Lung (tissue), 12 donors: ENCODE data around the gene TACSTD2. TPM values are rescaled to one million over a fixed set of nuclear protein-coding genes. Genes with fewer than 3 reads are reported as not detected.

Source experiments
- ATAC-seq: fragments of 200-7000 bp; cut with Tn5 transposase; one replicate; pipeline ENCODE4 v1.9.1; 2020; ENCODE audit warnings: moderate number of reproducible peaks; ENCODE audit not compliant: insufficient read depth, low FRiP score
- DNase-seq, 3 donors: peaks; one replicate each; pipeline ENCODE4 v3.0.0-alpha.2; 2013 to 2017
- H3K27ac ChIP-seq, 2 donors: one replicate each; pipeline ENCODE4 v1.5.1; 2013; ENCODE audit warnings: mild to moderate bottlenecking in 2 of 2, moderate library complexity in 2 of 2, control low read depth in 1 of 2, inconsistent platforms in 1 of 2, low read depth in 1 of 2, low read length in 1 of 2
- H3K27me3 ChIP-seq, 3 donors: one replicate each; pipeline ENCODE4 v1.5.1; 2013; ENCODE audit warnings: low read length in 2 of 3; ENCODE audit not compliant: control insufficient read depth in 3 of 3, insufficient read depth in 3 of 3
- H3K36me3 ChIP-seq, 4 donors: one replicate each; pipeline ENCODE4 v1.5.1; 2013; ENCODE audit warnings: low read length in 4 of 4, mild to moderate bottlenecking in 1 of 4, moderate library complexity in 1 of 4; ENCODE audit not compliant: control insufficient read depth in 4 of 4, insufficient read depth in 4 of 4
- H3K4me1 ChIP-seq, 5 donors: one replicate each; pipeline ENCODE4 v1.5.1; 2013; ENCODE audit warnings: low read length in 5 of 5, mild to moderate bottlenecking in 2 of 5, moderate library complexity in 1 of 5; ENCODE audit not compliant: control insufficient read depth in 5 of 5, insufficient read depth in 5 of 5
- H3K4me3 ChIP-seq: one replicate; pipeline ENCODE4 v1.5.1; 2013; ENCODE audit warnings: mild to moderate bottlenecking, control low read depth, moderate library complexity
- H3K9ac ChIP-seq, 2 donors: one replicate each; pipeline ENCODE4 v1.5.1; 2013; ENCODE audit warnings: low read length in 2 of 2, control low read depth in 1 of 2; ENCODE audit not compliant: insufficient read depth in 1 of 2
- H3K9me3 ChIP-seq, 4 donors: one replicate each; pipeline ENCODE4 v1.5.1; 2013; ENCODE audit warnings: low read length in 3 of 4, mild to moderate bottlenecking in 1 of 4, moderate library complexity in 1 of 4; ENCODE audit not compliant: control insufficient read depth in 4 of 4, insufficient read depth in 3 of 4
- WGBS, 2 donors: extraction: QIAGEN DNeasy Blood & Tissue Kit; methylation state at CpG; one replicate each; pipeline ENCODE4 v1.1.7; 2013; 5-methylcytosine and 5-hydroxymethylcytosine counted together
- polyA plus RNA-seq, 2 donors: library from polyadenylated mRNA; stranded (reverse); fragments of 200-250 nt; gene quantifications; one replicate each; pipeline ENCODE4 v1.2.1, GENCODE V29; 2013
- total RNA-seq, 2 donors: library from RNA; depleted of rRNA in 1 of 2; stranded (reverse); fragments of >200 nt in 1 of 2; gene quantifications; one replicate each; pipeline ENCODE4 v1.2.1, GENCODE V29; 2014 to 2021
- TF ChIP-seq, protein P1 (sequence below): IDR thresholded peaks from 2 replicates; pipeline ENCODE4 v1.5.1; 2012; ENCODE audit warnings: mild to moderate bottlenecking; ENCODE audit errors: control extremely low read depth, extremely low read depth
- donor health status: control.
- donor health status: control.
- donor health status: Bipolar disorder and iron deficiency.
- donor health status: healthy.
- donor health status: DM: yes; HTN: yes; CAD: no.

Gene TACSTD2
- total and polyA plus RNA-seq, 4 donors, result 55.5 to 204 (median 163) TPM

DNA sequence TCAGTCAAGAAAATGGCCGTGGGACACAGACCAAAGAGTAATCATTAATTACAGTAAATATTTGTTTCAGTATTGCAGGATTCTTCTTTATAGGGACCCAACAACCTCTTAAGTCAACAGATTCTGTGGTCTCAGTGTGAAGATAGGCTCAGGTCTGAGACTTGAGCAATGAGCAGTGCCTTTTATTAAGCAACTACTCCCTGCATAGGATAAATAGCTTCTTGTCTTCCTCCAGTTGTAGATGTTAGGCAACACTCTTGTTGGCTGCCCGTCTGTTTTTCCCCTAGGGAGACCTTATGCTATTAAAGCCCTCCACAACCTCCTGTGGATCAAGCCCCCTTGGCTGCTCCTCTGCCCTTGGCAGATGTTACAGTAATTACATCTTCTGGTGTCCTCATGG, 28.7 kb downstream of the TACSTD2 start:
- Histone ChIP-seq H3K4me3 (no peak overlapping the region), H3K27me3 (no peaks in the 10 kb centered on the region), H3K36me3 (no peaks in the 10 kb centered on the region), H3K9ac (no peak overlapping the region), H3K9me3 (no peaks in the 10 kb centered on the region), H3K27ac (no peak overlapping the region), H3K4me1 (peaks cover 2 to 50% (median 5%) of the 10 kb centered on the region in 5 donors)
- DNase-seq, result no peak
- TF ChIP-seq, protein P1, sequence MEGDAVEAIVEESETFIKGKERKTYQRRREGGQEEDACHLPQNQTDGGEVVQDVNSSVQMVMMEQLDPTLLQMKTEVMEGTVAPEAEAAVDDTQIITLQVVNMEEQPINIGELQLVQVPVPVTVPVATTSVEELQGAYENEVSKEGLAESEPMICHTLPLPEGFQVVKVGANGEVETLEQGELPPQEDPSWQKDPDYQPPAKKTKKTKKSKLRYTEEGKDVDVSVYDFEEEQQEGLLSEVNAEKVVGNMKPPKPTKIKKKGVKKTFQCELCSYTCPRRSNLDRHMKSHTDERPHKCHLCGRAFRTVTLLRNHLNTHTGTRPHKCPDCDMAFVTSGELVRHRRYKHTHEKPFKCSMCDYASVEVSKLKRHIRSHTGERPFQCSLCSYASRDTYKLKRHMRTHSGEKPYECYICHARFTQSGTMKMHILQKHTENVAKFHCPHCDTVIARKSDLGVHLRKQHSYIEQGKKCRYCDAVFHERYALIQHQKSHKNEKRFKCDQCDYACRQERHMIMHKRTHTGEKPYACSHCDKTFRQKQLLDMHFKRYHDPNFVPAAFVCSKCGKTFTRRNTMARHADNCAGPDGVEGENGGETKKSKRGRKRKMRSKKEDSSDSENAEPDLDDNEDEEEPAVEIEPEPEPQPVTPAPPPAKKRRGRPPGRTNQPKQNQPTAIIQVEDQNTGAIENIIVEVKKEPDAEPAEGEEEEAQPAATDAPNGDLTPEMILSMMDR, result no peak
- 66 to 76% methylated on average over 2 of the region's 2 CpGs for WGBS, 2 donors
- no peak for ATAC-seq

DNA sequence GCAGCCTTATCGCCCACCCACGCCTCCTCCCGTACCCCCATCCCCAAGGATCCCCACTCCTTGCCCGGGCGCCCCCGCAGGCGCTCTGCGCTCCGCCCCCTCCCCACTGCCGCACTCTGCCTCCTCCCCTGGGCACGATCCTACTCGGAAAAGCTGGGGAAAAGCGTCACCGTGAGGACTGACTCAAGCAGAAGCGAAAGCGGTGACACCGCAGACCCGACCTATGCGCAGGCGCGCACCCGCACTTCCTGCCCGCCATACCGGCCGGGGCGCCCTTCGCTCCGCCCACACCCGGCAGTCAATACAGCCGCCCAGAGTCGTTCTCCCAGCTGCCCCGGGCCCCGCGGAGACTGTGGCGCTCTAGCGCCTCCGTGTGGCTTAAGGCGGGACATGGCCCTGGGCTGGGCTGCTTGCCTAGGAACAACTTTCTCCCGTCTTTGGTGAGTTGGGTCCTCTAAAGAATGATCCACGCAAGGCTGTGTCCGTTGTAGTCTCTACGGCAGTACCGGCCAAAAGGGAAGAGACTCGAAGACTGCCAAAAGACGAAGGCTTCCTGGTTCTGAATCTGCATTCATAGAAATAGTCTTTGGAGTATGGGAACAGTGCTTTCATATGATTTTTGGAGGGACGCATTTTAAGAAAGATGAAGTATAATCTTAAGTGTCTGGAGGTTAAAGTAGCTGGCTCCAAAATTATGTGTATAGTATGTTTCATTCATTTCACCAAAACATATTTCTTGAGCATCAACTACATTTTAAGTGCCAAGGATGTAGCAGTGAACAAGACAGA, 30.3 kb downstream of the TACSTD2 start, which contains the start of gene OMA1:
OMA1 (minus strand) TSS at position 207 of the 789 bp plus-strand sequence. CDS start 7,432 bp downstream, outside the sequence.
- Histone ChIP-seq H3K9ac (peak within 1 kb of the TSS; percentile 86 to 97), H3K4me1 (peaks cover 2 to 47% (median 5%) of the 10 kb centered on the region in 5 donors), H3K36me3 (no peaks in the 10 kb centered on the region), H3K4me3 (peak within 1 kb of the TSS; percentile 64), H3K27me3 (no peaks in the 10 kb centered on the region), H3K9me3 (no peaks in the 10 kb centered on the region), H3K27ac (peak within 1 kb of the TSS; percentile 94 to 100)
- 2% methylated on average over 36 to 46 of the region's 46 CpGs for WGBS, 2 donors
- ATAC-seq, result peak; percentile 99
- TF ChIP-seq, protein P1, result peak; percentile 94
- DNase-seq, result peak; percentile 98 to 99 (median 98)

DNA sequence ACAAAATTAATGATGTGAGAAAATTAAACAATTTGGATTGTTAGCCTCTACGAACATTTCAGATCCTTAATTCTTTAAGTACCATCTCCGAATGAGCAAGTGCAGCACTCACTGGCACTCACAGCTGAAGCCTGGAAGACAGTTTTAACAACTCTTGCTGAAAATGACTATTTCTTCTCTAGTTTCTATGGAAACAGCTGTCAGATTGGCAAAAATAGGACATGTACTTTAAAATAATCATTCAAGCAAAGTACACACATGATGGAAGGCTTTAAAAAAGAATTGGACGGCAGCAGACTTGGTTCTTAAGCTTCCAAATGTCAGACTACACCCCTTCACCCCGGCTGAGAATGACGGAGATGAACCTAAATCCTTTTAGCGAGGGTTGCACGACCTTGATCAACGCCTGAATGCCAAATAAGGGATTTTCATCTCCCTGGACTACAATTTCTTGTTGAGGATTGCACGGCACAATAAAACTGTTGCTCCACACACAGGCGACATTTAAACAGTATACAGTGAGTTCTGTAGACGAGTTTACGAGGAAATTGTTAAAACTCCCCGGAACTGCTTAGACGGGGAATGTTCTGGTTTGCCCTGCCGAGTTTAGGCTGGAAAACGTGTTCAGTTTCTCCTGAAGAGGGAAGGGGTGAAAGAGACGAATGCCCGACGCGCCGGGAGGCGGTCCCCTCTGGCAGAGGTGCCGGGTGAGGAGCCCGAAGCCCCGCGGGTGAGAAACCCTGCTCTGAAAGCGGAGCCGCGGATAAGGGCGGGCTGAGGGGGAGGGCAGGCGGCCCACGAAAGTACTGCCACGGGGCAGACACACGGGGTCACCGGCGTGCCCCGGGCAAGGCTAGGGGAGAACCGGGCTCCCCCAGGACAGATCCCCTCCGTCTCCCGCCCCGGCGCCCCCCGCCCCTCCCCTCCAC, 31.2 kb downstream of the TACSTD2 start:
- H3K27me3 ChIP-seq, result no peaks in the 10 kb centered on the region
- peak; percentile 88 to 89 (median 88) for DNase-seq
- ATAC-seq, result peak; percentile 85
- H3K9me3 ChIP-seq, result no peaks in the 10 kb centered on the region
- H3K4me3 ChIP-seq, result peak overlapping the region; percentile 64
- peak overlapping the region; percentile 86 to 96 for H3K9ac ChIP-seq
- H3K4me1 ChIP-seq, result peaks cover 2 to 39% (median 5%) of the 10 kb centered on the region in 5 donors
- H3K36me3 ChIP-seq, result no peaks in the 10 kb centered on the region
- TF ChIP-seq, protein P1, result no peak
- WGBS, 2 donors, result 2% methylated on average over 36 to 42 of the region's 43 CpGs
- peak overlapping the region; percentile 94 to 100 for H3K27ac ChIP-seq
